Measurements from ENCODE around the gene RNF26.

- TF ChIP-seq SPEN (CRISPR knock-in tag; IDR thresholded peaks at IDR 0.05; ENCODE audit: low read depth): no peak
- TF ChIP-seq CTCF (CRISPR knock-in tag; IDR thresholded peaks at IDR 0.05): peak; percentile 28; the same call in 1 of the 2 replicates
- TF ChIP-seq ZNF10 (CRISPR knock-in tag; IDR thresholded peaks at IDR 0.05; ENCODE audit: borderline replicate concordance, low read depth): no peak
- TF ChIP-seq DNMT1 (CRISPR knock-in tag; IDR thresholded peaks at IDR 0.05): no peak
These were observed 27.1 kb upstream of the RNF26 start for GRCh38 chr11:119307219-119307618.
